Memory B cell (primary cell): ENCODE results near the gene PLAA.
A peak's percentile ranks its signal among the peaks of the same experiment; 100 is the strongest.

ENCODE experiments used
- ATAC-seq: fragments of 150-1000 bp; cut with Tn5 transposase; 2 replicates; pipeline ENCODE4 v1.10.0; 2021; ENCODE audit warnings: low read depth, mild to moderate bottlenecking, moderate library complexity
- DNase-seq, 2 donors: peaks; one replicate each; pipeline ENCODE4 v3.0.0; 2022; ENCODE audit warnings: low spot score in 2 of 2
- H3K27ac Mint-ChIP-seq: one replicate; pipeline ENCODE4 v1.8.0; 2022; ENCODE audit warnings: mild to moderate bottlenecking, moderate library complexity, mixed read lengths
- H3K27me3 Mint-ChIP-seq: one replicate; pipeline ENCODE4 v1.8.0; 2022; ENCODE audit warnings: mixed read lengths
- H3K36me3 Mint-ChIP-seq: one replicate; pipeline ENCODE4 v1.8.0; 2022; ENCODE audit warnings: mild to moderate bottlenecking, mixed read lengths
- H3K4me1 Mint-ChIP-seq: one replicate; pipeline ENCODE4 v1.8.0; 2022; ENCODE audit warnings: mixed read lengths
- H3K4me3 Mint-ChIP-seq: one replicate; pipeline ENCODE4 v1.8.0; 2022; ENCODE audit warnings: mild to moderate bottlenecking, moderate library complexity, mixed read lengths
- H3K9me3 Mint-ChIP-seq: one replicate; pipeline ENCODE4 v1.8.0; 2022; ENCODE audit warnings: mixed read lengths

PLAA gene

GRCh38 chr9:26950521-26950920, 3.5 kb upstream of the PLAA start:
- Mint-ChIP-seq H3K9me3 (no peaks in the 10 kb centered on the region), H3K4me3 (no peak overlapping the region), H3K27me3 (peaks cover 2% of the 10 kb centered on the region), H3K4me1 (peaks cover 21% of the 10 kb centered on the region), H3K36me3 (no peaks in the 10 kb centered on the region), H3K27ac (no peak overlapping the region)
- DNase-seq (no peak), ATAC-seq (no peak)

DNA sequence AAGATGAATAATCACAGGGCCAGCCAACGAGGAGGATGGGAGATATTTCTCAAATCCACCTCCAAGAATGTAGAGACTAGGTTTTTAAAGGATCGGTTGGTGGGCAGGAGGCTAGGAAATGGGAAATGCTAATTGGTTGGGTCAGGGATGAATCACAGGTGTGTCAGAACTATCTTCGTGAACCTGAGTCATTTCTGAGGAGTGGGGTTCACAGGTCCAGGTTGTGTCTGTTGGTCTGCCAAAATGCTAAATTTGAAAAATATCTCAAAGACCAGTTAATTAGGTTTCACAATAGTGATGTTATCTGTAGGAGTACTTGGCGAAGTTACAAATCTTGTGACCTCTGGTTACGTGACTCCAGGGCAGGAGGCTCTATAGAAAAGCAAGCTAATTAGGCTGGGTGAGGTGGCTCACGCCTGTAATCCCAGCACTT, 2.6 kb upstream of the PLAA start:
- no peak overlapping the region for H3K4me3 Mint-ChIP-seq
- H3K27ac Mint-ChIP-seq: no peak overlapping the region
- H3K4me1 Mint-ChIP-seq: peaks cover 18% of the 10 kb centered on the region
- H3K27me3 Mint-ChIP-seq: peaks cover 2% of the 10 kb centered on the region
- no peaks in the 10 kb centered on the region for H3K9me3 Mint-ChIP-seq
- no peaks in the 10 kb centered on the region for H3K36me3 Mint-ChIP-seq
- DNase-seq (no peak), ATAC-seq (no peak)

- Mint-ChIP-seq H3K4me1 (peaks cover 21% of the 10 kb centered on the region), H3K27me3 (peaks cover 2% of the 10 kb centered on the region), H3K4me3 (peak overlapping the region; percentile 87), H3K9me3 (no peaks in the 10 kb centered on the region), H3K27ac (peak overlapping the region; percentile 98), H3K36me3 (no peaks in the 10 kb centered on the region)
- ATAC-seq (no peak), DNase-seq (no peak)
Measured at GRCh38 chr9:26947736-26948135, 694 bp upstream of the PLAA start.

DNA sequence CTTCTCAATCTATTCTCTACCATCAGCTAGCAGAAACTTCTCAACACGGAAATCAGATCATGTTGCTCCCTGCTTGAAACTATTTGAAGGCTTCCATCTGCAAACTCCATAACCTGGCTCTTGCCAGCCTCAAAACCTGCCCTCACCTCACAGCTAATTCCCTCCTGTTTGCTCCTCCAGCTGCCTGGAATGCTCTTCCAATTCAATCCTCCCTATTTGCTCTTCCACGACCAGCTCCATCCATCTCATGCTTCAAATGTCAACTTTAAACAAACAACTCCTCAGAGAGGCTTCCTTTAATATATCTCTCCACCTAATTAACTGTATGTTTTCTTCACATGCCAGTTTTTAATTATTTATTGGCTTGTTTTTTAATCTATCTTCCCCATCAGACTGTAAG, 1.5 kb downstream of the PLAA start:
- H3K36me3 Mint-ChIP-seq: peaks cover 8% of the 10 kb centered on the region
- peak overlapping the region; percentile 98 for H3K27ac Mint-ChIP-seq
- peaks cover 31% of the 10 kb centered on the region for H3K4me1 Mint-ChIP-seq
- DNase-seq (no peak), ATAC-seq (no peak)
- peaks cover 2% of the 10 kb centered on the region for H3K27me3 Mint-ChIP-seq
- H3K4me3 Mint-ChIP-seq: peak overlapping the region; percentile 87
- no peaks in the 10 kb centered on the region for H3K9me3 Mint-ChIP-seq

DNA sequence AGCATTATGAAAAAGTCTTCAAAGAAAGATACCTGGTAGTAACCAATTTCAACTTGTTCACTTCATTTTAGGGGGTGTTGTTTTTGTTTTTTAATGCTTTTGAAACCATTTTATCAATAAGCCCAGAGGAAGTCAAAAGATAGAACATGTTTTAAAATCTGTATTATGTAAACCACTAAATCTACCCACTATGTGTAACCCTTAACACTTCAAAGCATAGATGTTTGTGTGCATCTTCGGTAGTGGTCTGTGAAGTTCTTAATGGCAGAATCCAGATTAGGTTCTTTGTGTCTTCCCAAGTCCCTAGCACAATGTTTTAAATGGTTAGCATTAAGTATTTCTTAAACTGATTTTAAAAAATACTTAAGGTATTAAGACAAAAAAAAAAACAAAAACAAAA, 6.3 kb downstream of the PLAA start:
- Mint-ChIP-seq H3K9me3 (peaks cover 8% of the 10 kb centered on the region), H3K4me3 (no peak overlapping the region), H3K27me3 (no peaks in the 10 kb centered on the region), H3K36me3 (peaks cover 19% of the 10 kb centered on the region), H3K4me1 (peaks cover 44% of the 10 kb centered on the region), H3K27ac (no peak overlapping the region)
- ATAC-seq (no peak), DNase-seq (no peak)

GRCh38 chr9:26939955-26940711, 6.9 kb downstream of the PLAA start:
- H3K4me3 Mint-ChIP-seq: no peak overlapping the region
- H3K4me1 Mint-ChIP-seq: peaks cover 39% of the 10 kb centered on the region
- H3K36me3 Mint-ChIP-seq: peaks cover 19% of the 10 kb centered on the region
- no peaks in the 10 kb centered on the region for H3K27me3 Mint-ChIP-seq
- no peak overlapping the region for H3K27ac Mint-ChIP-seq
- no peak for ATAC-seq
- peaks cover 8% of the 10 kb centered on the region for H3K9me3 Mint-ChIP-seq
- DNase-seq: no peak

DNA sequence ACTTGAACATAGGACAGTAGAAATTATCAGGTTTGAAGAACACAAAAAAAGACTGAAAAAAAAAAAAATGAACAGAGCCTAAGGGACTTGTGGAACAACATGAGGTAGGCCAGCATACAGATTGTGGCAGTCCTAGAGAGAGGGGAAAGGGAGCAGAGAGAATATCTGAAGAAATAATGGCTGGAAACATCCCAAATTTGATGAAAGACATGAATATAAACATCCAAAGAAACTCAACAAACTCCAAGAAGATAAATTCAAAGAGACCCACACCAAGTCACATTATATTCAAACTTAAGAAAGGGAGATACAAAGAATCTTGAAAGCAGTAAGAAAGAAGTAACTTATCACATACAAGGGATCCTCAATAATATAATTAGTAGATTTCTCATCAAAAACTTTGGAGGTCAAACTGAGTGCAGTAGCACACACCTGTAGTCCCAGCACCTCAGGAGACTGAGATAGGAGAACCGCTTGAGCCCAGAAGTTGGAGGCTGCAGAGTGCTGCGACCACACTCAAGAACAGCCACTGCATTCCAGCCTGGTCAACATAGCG, 9.1 kb downstream of the PLAA start:
- H3K27me3 Mint-ChIP-seq: no peaks in the 10 kb centered on the region
- no peak overlapping the region for H3K4me3 Mint-ChIP-seq
- H3K9me3 Mint-ChIP-seq: peaks cover 8% of the 10 kb centered on the region
- ATAC-seq (no peak), DNase-seq (no peak)
- H3K36me3 Mint-ChIP-seq: peaks cover 19% of the 10 kb centered on the region
- H3K4me1 Mint-ChIP-seq: peaks cover 33% of the 10 kb centered on the region
- no peak overlapping the region for H3K27ac Mint-ChIP-seq

- ATAC-seq (no peak), DNase-seq (no peak)
- Mint-ChIP-seq H3K9me3 (peaks cover 8% of the 10 kb centered on the region), H3K4me3 (no peak overlapping the region), H3K27ac (no peak overlapping the region), H3K36me3 (peaks cover 16% of the 10 kb centered on the region), H3K4me1 (peaks cover 24% of the 10 kb centered on the region), H3K27me3 (no peaks in the 10 kb centered on the region)
Measured at GRCh38 chr9:26935847-26936246, 11.2 kb downstream of the PLAA start.

GRCh38 chr9:26928902-26929495, 18.0 kb downstream of the PLAA start:
- DNase-seq: no peak
- no peak for ATAC-seq
- no peak overlapping the region for H3K27ac Mint-ChIP-seq
- H3K4me3 Mint-ChIP-seq: no peak overlapping the region
- H3K9me3 Mint-ChIP-seq: no peaks in the 10 kb centered on the region
- H3K4me1 Mint-ChIP-seq: no peaks in the 10 kb centered on the region
- peaks cover 29% of the 10 kb centered on the region for H3K36me3 Mint-ChIP-seq
- no peaks in the 10 kb centered on the region for H3K27me3 Mint-ChIP-seq

- peaks cover 38% of the 10 kb centered on the region for H3K36me3 Mint-ChIP-seq
Measured at GRCh38 chr9:26925609-26926008, 21.4 kb downstream of the PLAA start.

GRCh38 chr9:26919698-26920097, 27.3 kb downstream of the PLAA start:
- H3K9me3 Mint-ChIP-seq: no peaks in the 10 kb centered on the region
- H3K36me3 Mint-ChIP-seq: peaks cover 38% of the 10 kb centered on the region
- H3K27ac Mint-ChIP-seq: no peak overlapping the region
- DNase-seq (no peak), ATAC-seq (no peak)
- no peaks in the 10 kb centered on the region for H3K27me3 Mint-ChIP-seq
- H3K4me3 Mint-ChIP-seq: no peak overlapping the region
- no peaks in the 10 kb centered on the region for H3K4me1 Mint-ChIP-seq

More at GRCh38 chr9:26925609-26926008, 21.4 kb downstream of the PLAA start:
- ATAC-seq (no peak), DNase-seq (no peak)
- no peaks in the 10 kb centered on the region for H3K9me3 Mint-ChIP-seq
- no peaks in the 10 kb centered on the region for H3K4me1 Mint-ChIP-seq
- no peak overlapping the region for H3K27ac Mint-ChIP-seq
- H3K27me3 Mint-ChIP-seq: no peaks in the 10 kb centered on the region
- no peak overlapping the region for H3K4me3 Mint-ChIP-seq

DNA sequence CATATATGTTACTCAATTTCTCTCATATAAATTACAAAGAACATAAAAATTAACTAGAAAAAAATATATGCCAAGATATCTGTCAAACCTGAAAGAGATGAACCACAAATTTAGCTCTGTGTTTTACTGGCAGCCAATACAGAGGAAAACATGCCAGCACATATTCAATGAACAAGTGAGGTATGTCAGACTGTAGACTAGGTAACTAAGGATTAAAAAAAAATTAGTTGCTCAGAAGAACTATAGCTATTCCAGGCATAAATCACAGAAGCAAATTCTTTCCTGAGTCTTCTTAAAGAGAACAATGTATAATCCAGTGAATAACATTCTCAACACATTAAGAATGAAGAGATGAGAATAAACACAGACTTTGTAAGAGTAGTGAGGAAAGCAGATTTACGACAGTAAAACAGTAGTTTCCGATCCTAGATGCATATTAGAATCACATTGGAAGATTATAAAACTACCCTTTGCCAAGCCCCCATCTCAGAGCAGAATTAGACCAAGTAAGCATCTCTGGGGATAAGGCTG, 33.8 kb downstream of the PLAA start:
- H3K27me3 Mint-ChIP-seq: no peaks in the 10 kb centered on the region
- H3K4me3 Mint-ChIP-seq: no peak overlapping the region
- no peaks in the 10 kb centered on the region for H3K4me1 Mint-ChIP-seq
- ATAC-seq: no peak
- H3K27ac Mint-ChIP-seq: no peak overlapping the region
- DNase-seq: no peak
- no peaks in the 10 kb centered on the region for H3K9me3 Mint-ChIP-seq
- H3K36me3 Mint-ChIP-seq: peaks cover 19% of the 10 kb centered on the region

- no peaks in the 10 kb centered on the region for H3K9me3 Mint-ChIP-seq
- no peaks in the 10 kb centered on the region for H3K4me1 Mint-ChIP-seq
- no peaks in the 10 kb centered on the region for H3K27me3 Mint-ChIP-seq
- H3K36me3 Mint-ChIP-seq: peaks cover 20% of the 10 kb centered on the region
- H3K27ac Mint-ChIP-seq: no peak overlapping the region
- DNase-seq: no peak
- ATAC-seq: no peak
- no peak overlapping the region for H3K4me3 Mint-ChIP-seq
Measured at GRCh38 chr9:26904671-26905070, 42.4 kb downstream of the PLAA start.

- Mint-ChIP-seq H3K9me3 (no peaks in the 10 kb centered on the region), H3K4me1 (no peaks in the 10 kb centered on the region), H3K4me3 (no peak overlapping the region), H3K27ac (no peak overlapping the region), H3K36me3 (peaks cover 20% of the 10 kb centered on the region), H3K27me3 (no peaks in the 10 kb centered on the region)
- DNase-seq: no peak
- no peak for ATAC-seq
Measured at GRCh38 chr9:26904070-26904469, 43.0 kb downstream of the PLAA start.
